Aorta (tissue), 5 donors: ENCODE measurements around the gene DAND5. TPM values are rescaled to one million over a fixed set of nuclear protein-coding genes. Genes with fewer than 3 reads are reported as not detected.
A peak's percentile ranks its signal among the peaks of the same experiment; 100 is the strongest.

Experiments
- ATAC-seq: fragments of 200-7000 bp; cut with Tn5 transposase; one replicate; pipeline ENCODE4 v1.9.1; 2022; ENCODE audit warnings: moderate library complexity; ENCODE audit not compliant: low FRiP score
- DNase-seq, 2 donors: peaks; one replicate each; pipeline ENCODE4 v3.0.0-alpha.2; 2020
- H3K27ac ChIP-seq, 2 donors: one replicate each; pipeline ENCODE4 v1.5.1; 2013; ENCODE audit warnings: low read length in 2 of 2, mild to moderate bottlenecking in 2 of 2, moderate library complexity in 2 of 2, control low read depth in 1 of 2, inconsistent platforms in 1 of 2, low read depth in 1 of 2
- H3K27me3 ChIP-seq, 2 donors: one replicate each; pipeline ENCODE4 v1.6.1; 2013; ENCODE audit warnings: control low read depth in 1 of 2, low read length in 1 of 2, mild to moderate bottlenecking in 1 of 2, moderate library complexity in 1 of 2; ENCODE audit not compliant: insufficient read depth in 2 of 2, control insufficient read depth in 1 of 2
- H3K36me3 ChIP-seq, 2 donors: one replicate each; pipeline ENCODE4 v1.6.1; 2013; ENCODE audit warnings: control low read depth in 1 of 2, low read length in 1 of 2, mild to moderate bottlenecking in 1 of 2; ENCODE audit not compliant: insufficient read depth in 2 of 2, control insufficient read depth in 1 of 2
- H3K4me1 ChIP-seq, 2 donors: one replicate each; pipeline ENCODE4 v1.6.1; 2013; ENCODE audit warnings: low read length in 2 of 2, control low read depth in 1 of 2, mild to moderate bottlenecking in 1 of 2, moderate library complexity in 1 of 2; ENCODE audit not compliant: insufficient read depth in 2 of 2, control insufficient read depth in 1 of 2
- H3K4me3 ChIP-seq, 2 donors: one replicate each; pipeline ENCODE4 v1.5.1; 2013; ENCODE audit warnings: low read length in 2 of 2, control low read depth in 1 of 2, mild to moderate bottlenecking in 1 of 2
- H3K9me3 ChIP-seq: one replicate; pipeline ENCODE4 v1.6.1; 2013; ENCODE audit warnings: mild to moderate bottlenecking, low read length; ENCODE audit not compliant: control insufficient read depth
- WGBS, 2 donors: extraction: QIAGEN DNeasy Blood & Tissue Kit; methylation state at CpG; one replicate each; pipeline ENCODE4 v1.1.7; 2013; 5-methylcytosine and 5-hydroxymethylcytosine counted together
- intact Hi-C, 2 donors: fragments of 100-400 bp; cut with DNase I; formaldehyde crosslinking; loops; one replicate each; pipeline versions ENCODE4 v1.14.2 to v1.15.0; 2022
- polyA plus RNA-seq, 2 donors: library from polyadenylated mRNA; stranded (reverse); fragments of 200-250 nt; gene quantifications; one replicate each; pipeline ENCODE4 v1.2.3, GENCODE V29; 2013
- total RNA-seq, 2 donors: library from RNA; stranded (reverse); fragmentation: NEBNext Ultra II Directional; extraction: Animal tissue kit (Norgen Biotek cat#: 25700); gene quantifications; one replicate each; pipeline ENCODE4 v1.2.1, GENCODE V29; 2021
- donor health status: healthy with polysubstance abuse.
- donor health status: Bipolar disorder and iron deficiency.
- donor health status: DM: no; HTN: no; CAD: no.
- donor health status: DM: no; HTN: no; CAD: no.
- donor health status: DM: yes; HTN: yes; CAD: no.

Gene DAND5
- total and polyA plus RNA-seq, 4 donors, result 0.13 TPM; not detected in 3

GRCh38 chr19:12994701-12995595 is 25.6 kb downstream of the DAND5 start, which contains the start of gene NFIX:
Gene NFIX, plus strand, starts transcription at chr19:12995475. Its CDS starts 363 bp downstream, at chr19:12995838.
- H3K9me3 ChIP-seq, result no peaks in the 10 kb centered on the region
- intact Hi-C loops, result loop anchor here (5.0 kb wide), 3 partner anchors 37 to 97 kb away; no protein-coding TSS in a partner anchor
- ATAC-seq (peak; percentile 31), DNase-seq (peak; percentile 81 to 92)
- H3K27me3 ChIP-seq, result no peaks in the 10 kb centered on the region
- H3K27ac ChIP-seq, result peak within 1 kb of the TSS; percentile 76 to 98
- no peaks in the 10 kb centered on the region for H3K36me3 ChIP-seq
- H3K4me1 ChIP-seq, result no peaks in the 10 kb centered on the region
- peak within 1 kb of the TSS; percentile 73 to 80 for H3K4me3 ChIP-seq
- 8 to 14% methylated on average over 46 to 84 of the region's 84 CpGs for WGBS, 2 donors

- peak; percentile 64 to 84 for DNase-seq
- intact Hi-C loops, result loop anchor here (2.0 to 5.0 kb wide), 4 partner anchors 19 to 96 kb away; no protein-coding TSS in a partner anchor
- 0 to 1% methylated on average over 36 to 129 of the region's 129 CpGs for WGBS, 2 donors
These were observed 26.4 kb downstream of the DAND5 start for GRCh38 chr19:12995596-12996405.

GRCh38 chr19:12996406-12997094 is 27.2 kb downstream of the DAND5 start:
- peak; percentile 50 for ATAC-seq
- peak in 1 of 2 donors; percentile 86 for DNase-seq
- Histone ChIP-seq H3K36me3 (no peaks in the 10 kb centered on the region), H3K9me3 (no peaks in the 10 kb centered on the region), H3K4me1 (no peaks in the 10 kb centered on the region), H3K4me3 (peak overlapping the region; percentile 73 to 80), H3K27ac (peak overlapping the region; percentile 76 to 98), H3K27me3 (no peaks in the 10 kb centered on the region)
- 3% methylated on average over 44 to 52 of the region's 52 CpGs for WGBS, 2 donors
- intact Hi-C loops, result loop anchor here (2.0 to 5.0 kb wide), 4 partner anchors 18 to 96 kb away; no protein-coding TSS in a partner anchor

More at GRCh38 chr19:12995596-12996405, 26.4 kb downstream of the DAND5 start:
- peak; percentile 20 for ATAC-seq
- no peaks in the 10 kb centered on the region for H3K4me1 ChIP-seq
- H3K27ac ChIP-seq, result peak overlapping the region; percentile 76 to 98
- peak overlapping the region; percentile 73 to 80 for H3K4me3 ChIP-seq
- no peaks in the 10 kb centered on the region for H3K36me3 ChIP-seq
- no peaks in the 10 kb centered on the region for H3K27me3 ChIP-seq
- H3K9me3 ChIP-seq, result no peaks in the 10 kb centered on the region

- DNase-seq, result peak in 1 of 2 donors; percentile 72
- Histone ChIP-seq H3K27me3 (no peaks in the 10 kb centered on the region), H3K4me1 (no peaks in the 10 kb centered on the region), H3K9me3 (no peaks in the 10 kb centered on the region), H3K4me3 (peak overlapping the region; percentile 73 to 80), H3K36me3 (no peaks in the 10 kb centered on the region), H3K27ac (peak overlapping the region; percentile 15 to 83)
- 28 to 32% methylated on average over 25 of the region's 25 CpGs for WGBS, 2 donors
- no peak for ATAC-seq
- intact Hi-C loops, result loop anchor here (2.0 to 5.0 kb wide), 4 partner anchors 17 to 95 kb away; no protein-coding TSS in a partner anchor
These were observed 28.0 kb downstream of the DAND5 start for GRCh38 chr19:12997179-12997966.

- Histone ChIP-seq H3K9me3 (no peaks in the 10 kb centered on the region), H3K4me3 (no peak overlapping the region), H3K27ac (peak overlapping the region; percentile 15 to 83), H3K36me3 (no peaks in the 10 kb centered on the region), H3K4me1 (no peaks in the 10 kb centered on the region), H3K27me3 (no peaks in the 10 kb centered on the region)
- ATAC-seq, result no peak
- DNase-seq, result peak in 1 of 2 donors; percentile 75
- intact Hi-C loops, result loop anchor here (2.0 to 5.0 kb wide), 5 partner anchors 17 to 94 kb away; no protein-coding TSS in a partner anchor
- 32 to 42% methylated on average over 32 of the region's 32 CpGs for WGBS, 2 donors
These were observed 28.9 kb downstream of the DAND5 start for GRCh38 chr19:12997967-12998940.

GRCh38 chr19:13001166-13001501 is 31.8 kb downstream of the DAND5 start:
- no peak for ATAC-seq
- no peak for DNase-seq
- Histone ChIP-seq H3K4me3 (no peak overlapping the region), H3K9me3 (no peaks in the 10 kb centered on the region), H3K36me3 (no peaks in the 10 kb centered on the region), H3K27me3 (no peaks in the 10 kb centered on the region), H3K27ac (peak overlapping the region; percentile 70 to 87), H3K4me1 (no peaks in the 10 kb centered on the region)
- 64 to 73% methylated on average over 19 of the region's 19 CpGs for WGBS, 2 donors
- intact Hi-C loops, result no loop called here
